Measurements from ENCODE around the gene GTF2B. TPM values are rescaled to one million over a fixed set of nuclear protein-coding genes. Genes with fewer than 3 reads are reported as not detected.

Gene GTF2B
- total RNA-seq, 1 donor = 31.5 TPM

GRCh38 chr1:88892357-88892877 lies 1.1 kb upstream of the GTF2B start:
- Histone ChIP-seq H3K4me2 (ENCODE audit: insufficient read depth, low read length) (peak overlapping the region; percentile 97), H3K4me3 (ENCODE audit: insufficient read depth, low read length) (peak overlapping the region; percentile 98)

GRCh38 chr1:88891951-88892340 lies 579 bp upstream of the GTF2B start:
- DNase-seq (ENCODE audit: insufficient read length, low spot score, missing footprints) = no peak
- Histone ChIP-seq H3K4me2 (ENCODE audit: insufficient read depth, low read length) (peak overlapping the region; percentile 97), H4K20me1 (ENCODE audit: insufficient read depth, low read length) (peaks cover 25% of the 10 kb centered on the region), H3K4me1 (ENCODE audit: insufficient read depth, low read length) (peaks cover 18% of the 10 kb centered on the region), H2AFZ (ENCODE audit: low read length) (peak overlapping the region; percentile 85), H3K4me3 (ENCODE audit: insufficient read depth, low read length) (peak overlapping the region; percentile 98), H3K36me3 (ENCODE audit: insufficient read depth, low read length) (peaks cover 6% of the 10 kb centered on the region), H3K79me2 (ENCODE audit: insufficient read depth, low read length) (peaks cover 44% of the 10 kb centered on the region), H3K27ac (ENCODE audit: low read depth, low read length) (peak overlapping the region; percentile 97), H3K27me3 (ENCODE audit: insufficient read depth, low read length) (no peaks in the 10 kb centered on the region), H3K9me3 (ENCODE audit: low read depth, low read length) (no peaks in the 10 kb centered on the region)
- no peak for TF ChIP-seq CTCF (IDR thresholded peaks at IDR 0.05; ENCODE audit: extremely low read depth, low read depth, low read length)

More at GRCh38 chr1:88892357-88892877, 1.1 kb upstream of the GTF2B start:
- Histone ChIP-seq H3K79me2 (ENCODE audit: insufficient read depth, low read length) (peaks cover 40% of the 10 kb centered on the region), H4K20me1 (ENCODE audit: insufficient read depth, low read length) (peaks cover 23% of the 10 kb centered on the region), H3K9me3 (ENCODE audit: low read depth, low read length) (no peaks in the 10 kb centered on the region), H3K27me3 (ENCODE audit: insufficient read depth, low read length) (no peaks in the 10 kb centered on the region), H2AFZ (ENCODE audit: low read length) (peak overlapping the region; percentile 85), H3K4me1 (ENCODE audit: insufficient read depth, low read length) (peaks cover 18% of the 10 kb centered on the region), H3K36me3 (ENCODE audit: insufficient read depth, low read length) (peaks cover 1% of the 10 kb centered on the region), H3K27ac (ENCODE audit: low read depth, low read length) (no peak overlapping the region)
- TF ChIP-seq CTCF (IDR thresholded peaks at IDR 0.05; ENCODE audit: extremely low read depth, low read depth, low read length) = no peak
- no peak for DNase-seq (ENCODE audit: insufficient read length, low spot score, missing footprints)

- H3K36me3 ChIP-seq (ENCODE audit: insufficient read depth, low read length) = peaks cover 16% of the 10 kb centered on the region
- H4K20me1 ChIP-seq (ENCODE audit: insufficient read depth, low read length) = peaks cover 25% of the 10 kb centered on the region
- H3K9me3 ChIP-seq (ENCODE audit: low read depth, low read length) = no peaks in the 10 kb centered on the region
- H3K4me1 ChIP-seq (ENCODE audit: insufficient read depth, low read length) = peaks cover 18% of the 10 kb centered on the region
- H2AFZ ChIP-seq (ENCODE audit: low read length) = peak overlapping the region; percentile 88
- H3K79me2 ChIP-seq (ENCODE audit: insufficient read depth, low read length) = peaks cover 47% of the 10 kb centered on the region
- H3K4me2 ChIP-seq (ENCODE audit: insufficient read depth, low read length) = peak overlapping the region; percentile 97
- no peak for DNase-seq (ENCODE audit: insufficient read length, low spot score, missing footprints)
- H3K27ac ChIP-seq (ENCODE audit: low read depth, low read length) = peak overlapping the region; percentile 97
- H3K27me3 ChIP-seq (ENCODE audit: insufficient read depth, low read length) = no peaks in the 10 kb centered on the region
- TF ChIP-seq CTCF (IDR thresholded peaks at IDR 0.05; ENCODE audit: extremely low read depth, low read depth, low read length) = no peak
- H3K4me3 ChIP-seq (ENCODE audit: insufficient read depth, low read length) = peak overlapping the region; percentile 98
These were observed 513 bp downstream of the GTF2B start for GRCh38 chr1:88890791-88891317.

- H3K9me3 ChIP-seq (ENCODE audit: low read depth, low read length) = no peaks in the 10 kb centered on the region
- no peak for DNase-seq (ENCODE audit: insufficient read length, low spot score, missing footprints)
- H3K27ac ChIP-seq (ENCODE audit: low read depth, low read length) = peak overlapping the region; percentile 97
- peak overlapping the region; percentile 98 for H3K4me3 ChIP-seq (ENCODE audit: insufficient read depth, low read length)
- H3K27me3 ChIP-seq (ENCODE audit: insufficient read depth, low read length) = no peaks in the 10 kb centered on the region
- peaks cover 18% of the 10 kb centered on the region for H3K4me1 ChIP-seq (ENCODE audit: insufficient read depth, low read length)
- peaks cover 20% of the 10 kb centered on the region for H3K36me3 ChIP-seq (ENCODE audit: insufficient read depth, low read length)
- H3K4me2 ChIP-seq (ENCODE audit: insufficient read depth, low read length) = peak overlapping the region; percentile 97
- H2AFZ ChIP-seq (ENCODE audit: low read length) = no peak overlapping the region
- H4K20me1 ChIP-seq (ENCODE audit: insufficient read depth, low read length) = peaks cover 25% of the 10 kb centered on the region
- TF ChIP-seq CTCF (IDR thresholded peaks at IDR 0.05; ENCODE audit: extremely low read depth, low read depth, low read length) = no peak
- peaks cover 47% of the 10 kb centered on the region for H3K79me2 ChIP-seq (ENCODE audit: insufficient read depth, low read length)
These were observed 1.2 kb downstream of the GTF2B start for GRCh38 chr1:88890131-88890530.

Measured in osteoblast (primary cell).